Adrenal gland (tissue), 19 donors: Measurements from ENCODE around the gene PIK3R1. TPM values are rescaled to one million over a fixed set of nuclear protein-coding genes. Genes with fewer than 3 reads are reported as not detected.
A peak's percentile ranks its signal among the peaks of the same experiment; 100 is the strongest.

Source experiments
- DNase-seq, 7 donors: peaks; one replicate each; pipeline ENCODE4 v3.0.0-alpha.2; 2019 to 2020
- H3K27ac ChIP-seq, 5 donors: fragments of 200-600 bp; sonication (generic) in 4 of 5; 1 replicate in 3 of 5; 2 replicates in 2 of 5; pipeline versions ENCODE4 v1.5.1 to v1.8.0; 2016 to 2020; ENCODE audit warnings: mild to moderate bottlenecking in 1 of 5
- H3K27me3 ChIP-seq: fragments of 200-600 bp; 2 replicates; pipeline ENCODE4 v1.8.0; 2021
- H3K36me3 ChIP-seq, 2 donors: fragments of 200-600 bp; replicated peaks in 1 of 2; 1 replicate in 1 of 2; 2 replicates in 1 of 2; pipeline versions ENCODE4 v1.5.1 to v1.8.0; 2018 to 2022
- H3K4me1 ChIP-seq, 2 donors: fragments of 200-600 bp; replicated peaks in 1 of 2; 1 replicate in 1 of 2; 2 replicates in 1 of 2; pipeline versions ENCODE4 v1.5.1 to v1.8.0; 2018 to 2021
- H3K4me3 ChIP-seq, 4 donors: fragments of 200-600 bp; sonication (generic) in 3 of 4; one replicate each; pipeline ENCODE4 v1.5.1; 2016 to 2018
- H3K9me3 ChIP-seq, 3 donors: fragments of 200-600 bp; sonication (generic) in 1 of 3; replicated peaks in 1 of 3; 1 replicate in 2 of 3; 2 replicates in 1 of 3; pipeline versions ENCODE4 v1.5.1 to v1.8.0; 2016 to 2021
- CTCF ChIP-seq, 6 experiments: fragments of 450-650 bp in 4 of 6; fragments of 200-600 bp in 2 of 6; sonication (generic) in 1 of 6; IDR thresholded peaks; 1 replicate in 5 of 6; 2 replicates in 1 of 6; pipeline versions ENCODE4 v1.5.1 to v1.8.0; 2016 to 2021; ENCODE audit warnings: antibody characterized with exemption in 6 of 6, mild to moderate bottlenecking in 2 of 6, moderate library complexity in 1 of 6
- POLR2A ChIP-seq, 2 donors: fragments of 450-650 bp; IDR thresholded peaks; one replicate each; pipeline ENCODE4 v1.6.1; 2017; ENCODE audit warnings: antibody characterized with exemption in 2 of 2, mild to moderate bottlenecking in 2 of 2, moderate library complexity in 1 of 2
- WGBS, 4 donors: extraction: QIAGEN DNeasy Blood & Tissue Kit in 2 of 4; methylation state at CpG; one replicate each; pipeline versions ENCODE4 v1.1.5 to v1.1.7; 2013 to 2017; 5-methylcytosine and 5-hydroxymethylcytosine counted together
- intact Hi-C, 2 donors: fragments of 100-400 bp; cut with DNase I; formaldehyde crosslinking; loops; one replicate each; pipeline versions ENCODE4 v1.14.1 to v1.15.0; 2022 to 2023
- long read RNA-seq, 10 donors: library from polyadenylated mRNA in 3 of 10; unstranded in 2 of 10; stranded (forward) in 1 of 10; transcript quantifications; one replicate each; pipeline ENCODE4 v2.0.0 and lab custom pipeline, GENCODE V29; 2021 to 2026
- polyA plus RNA-seq, 3 donors: library from polyadenylated mRNA; stranded (reverse); fragments of 200-250 nt in 2 of 3; fragments of 350-450 nt in 1 of 3; fragmentation: Illumina TruSeq in 1 of 3; extraction: RNeasy Lipid Tissue Mini Kit (QIAGEN cat#74804) in 1 of 3; gene quantifications; one replicate each; pipeline ENCODE4 v1.2.3, GENCODE V29; 2013 to 2014
- total RNA-seq, 9 donors: library from RNA; depleted of rRNA in 4 of 9; stranded (reverse); fragments of >200 nt in 4 of 9; fragments of 120-200 nt in 1 of 9; fragmentation: NEBNext Ultra II Directional in 1 of 9; extraction: Animal tissue kit (Norgen Biotek cat#: 25700) in 1 of 9; gene quantifications; one replicate each; pipeline versions ENCODE4 v1.1.0 to v1.2.4, GENCODE V29; 2013 to 2023
- donor health status: healthy with polysubstance abuse.
- donor health status: Bipolar disorder and iron deficiency.
- donor health status: DM: yes; HTN: yes; CAD: no.
- donor health status: DM: no; HTN: no; CAD: no.
- donor health status: DM: no; HTN: no; CAD: no.
- donor health status: DM: yes; HTN: yes; CAD: no.

PIK3R1 gene
- 100 to 1,000 TPM in 1 of 9 donors, 10 to 100 TPM in 8; 31.0 to 110 (median 62.2) TPM for total RNA-seq
- polyA plus RNA-seq: 10 to 100 TPM in 2 of 3 donors, 1 to 10 TPM in 1; 4.9 to 44.7 (median 11.7) TPM
- long read RNA-seq, donor 1, partial matches to known transcripts: 0 of 1 reads
- long read RNA-seq, donor 1, other reads (novel, unspliced or antisense): 0 of 1 reads
- long read RNA-seq, donor 2, full-length matches to known transcripts: 1 of 1 reads
- long read RNA-seq, donor 2, partial matches to known transcripts: 0 of 1 reads
- long read RNA-seq, donor 2, other reads (novel, unspliced or antisense): 0 of 1 reads
- long read RNA-seq, donor 3, full-length matches to known transcripts: 5 of 5 reads
- long read RNA-seq, donor 3, partial matches to known transcripts: 0 of 5 reads
- long read RNA-seq, donor 3, other reads (novel, unspliced or antisense): 0 of 5 reads
- long read RNA-seq, donor 4, full-length matches to known transcripts: 2 of 3 reads
- long read RNA-seq, donor 4, partial matches to known transcripts: 1 of 3 reads
- long read RNA-seq, donor 4, other reads (novel, unspliced or antisense): 0 of 3 reads
- long read RNA-seq, donor 5, full-length matches to known transcripts: 13 of 18 reads
- long read RNA-seq, donor 5, partial matches to known transcripts: 1 of 18 reads
- long read RNA-seq, donor 5, other reads (novel, unspliced or antisense): 4 of 18 reads
- long read RNA-seq, donor 6, full-length matches to known transcripts: 1 of 5 reads
- long read RNA-seq, donor 6, partial matches to known transcripts: 3 of 5 reads
- long read RNA-seq, donor 6, other reads (novel, unspliced or antisense): 1 of 5 reads
- long read RNA-seq, donor 7: 0 reads
- long read RNA-seq, donor 8, full-length matches to known transcripts: 3 of 3 reads
- long read RNA-seq, donor 8, partial matches to known transcripts: 0 of 3 reads
- long read RNA-seq, donor 8, other reads (novel, unspliced or antisense): 0 of 3 reads
- long read RNA-seq, donor 9, full-length matches to known transcripts: 1 of 1 reads
- long read RNA-seq, donor 9, partial matches to known transcripts: 0 of 1 reads
- long read RNA-seq, donor 9, other reads (novel, unspliced or antisense): 0 of 1 reads
- long read RNA-seq, donor 10, full-length matches to known transcripts: 4 of 10 reads
- long read RNA-seq, donor 10, partial matches to known transcripts: 6 of 10 reads
- long read RNA-seq, donor 10, other reads (novel, unspliced or antisense): 0 of 10 reads

GRCh38 chr5:68215208-68215897 lies at the start of gene PIK3R1:
TSS of gene PIK3R1 (plus strand) at chr5:68215756. CDS start at chr5:68226676, 10,920 bp downstream.
- peak within 1 kb of the TSS; percentile 70 to 96 (median 94) for H3K4me3 ChIP-seq
- peak; percentile 93 to 97 (median 95) for DNase-seq
- peaks cover 4 to 37% of the 10 kb centered on the region in 2 donors for H3K4me1 ChIP-seq
- H3K27me3 ChIP-seq: no peaks in the 10 kb centered on the region
- H3K36me3 ChIP-seq: no peaks in the 10 kb centered on the region
- TF ChIP-seq POLR2A (IDR thresholded peaks at IDR 0.05): peak; percentile 85 to 93
- peak; percentile 33 to 75 (median 62) for TF ChIP-seq CTCF (IDR thresholded peaks at IDR 0.05)
- peak within 1 kb of the TSS; percentile 77 to 99 (median 94) for H3K27ac ChIP-seq
- 0 to 1% (median 0%) methylated on average over 20 to 78 of the region's 78 CpGs; no CpG with 5 or more reads in 1 of the 4 donors for WGBS, 4 donors
- intact Hi-C loops: no loop called here
- H3K9me3 ChIP-seq: no peaks in the 10 kb centered on the region

- Histone ChIP-seq H3K36me3 (no peaks in the 10 kb centered on the region), H3K4me1 (peaks cover 0 to 11% of the 10 kb centered on the region in 2 donors), H3K27me3 (no peaks in the 10 kb centered on the region), H3K9me3 (no peaks in the 10 kb centered on the region), H3K4me3 (no peak overlapping the region), H3K27ac (no peak overlapping the region)
- TF ChIP-seq POLR2A (IDR thresholded peaks at IDR 0.05) (no peak), CTCF (IDR thresholded peaks at IDR 0.05) (no peak)
- intact Hi-C loops: no loop called here
- DNase-seq: no peak
- WGBS, 4 donors: 88 to 100% (median 91%) methylated on average over 4 of the region's 4 CpGs
These were observed 48.3 kb upstream of the PIK3R1 start for GRCh38 chr5:68167195-68167651.

- Histone ChIP-seq H3K27me3 (no peaks in the 10 kb centered on the region), H3K27ac (peak overlapping the region in 2 of 5 donors; percentile 44 to 68), H3K9me3 (no peaks in the 10 kb centered on the region), H3K4me3 (no peak overlapping the region), H3K4me1 (peaks cover 0 to 11% of the 10 kb centered on the region in 2 donors), H3K36me3 (no peaks in the 10 kb centered on the region)
- no peak for DNase-seq
- 40 to 72% (median 65%) methylated on average over 1 of the region's 1 CpG for WGBS, 4 donors
- TF ChIP-seq POLR2A (IDR thresholded peaks at IDR 0.05) (no peak), CTCF (IDR thresholded peaks at IDR 0.05) (no peak)
- intact Hi-C loops: no loop called here
These were observed 45.7 kb upstream of the PIK3R1 start for GRCh38 chr5:68169903-68170302.
